ENCODE data around the gene WFDC2.

WFDC2 gene

DNA sequence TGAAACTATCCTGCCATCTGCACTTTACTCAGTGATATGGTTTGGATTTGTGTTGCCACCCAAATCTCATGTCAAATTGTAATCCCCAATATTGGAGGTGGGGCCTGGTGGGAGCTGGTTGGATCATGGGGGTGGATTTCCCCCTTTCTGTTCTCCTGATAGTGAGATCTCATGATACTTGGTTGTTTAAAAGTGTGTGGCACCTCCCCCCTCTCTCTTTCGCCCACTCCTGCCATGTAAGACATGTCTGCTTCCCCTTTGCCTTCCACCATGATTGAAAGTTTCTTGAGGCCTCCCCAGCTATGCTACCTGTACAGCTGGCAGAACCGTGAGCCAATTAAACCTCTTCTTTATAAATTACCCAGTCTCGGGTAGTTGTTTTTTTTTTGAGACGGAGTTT lies 35.6 kb upstream of the WFDC2 start:
- H4K20me1 ChIP-seq (ENCODE audit: control insufficient read depth, insufficient read depth, low read depth, low read length) = no peaks in the 10 kb centered on the region

DNA sequence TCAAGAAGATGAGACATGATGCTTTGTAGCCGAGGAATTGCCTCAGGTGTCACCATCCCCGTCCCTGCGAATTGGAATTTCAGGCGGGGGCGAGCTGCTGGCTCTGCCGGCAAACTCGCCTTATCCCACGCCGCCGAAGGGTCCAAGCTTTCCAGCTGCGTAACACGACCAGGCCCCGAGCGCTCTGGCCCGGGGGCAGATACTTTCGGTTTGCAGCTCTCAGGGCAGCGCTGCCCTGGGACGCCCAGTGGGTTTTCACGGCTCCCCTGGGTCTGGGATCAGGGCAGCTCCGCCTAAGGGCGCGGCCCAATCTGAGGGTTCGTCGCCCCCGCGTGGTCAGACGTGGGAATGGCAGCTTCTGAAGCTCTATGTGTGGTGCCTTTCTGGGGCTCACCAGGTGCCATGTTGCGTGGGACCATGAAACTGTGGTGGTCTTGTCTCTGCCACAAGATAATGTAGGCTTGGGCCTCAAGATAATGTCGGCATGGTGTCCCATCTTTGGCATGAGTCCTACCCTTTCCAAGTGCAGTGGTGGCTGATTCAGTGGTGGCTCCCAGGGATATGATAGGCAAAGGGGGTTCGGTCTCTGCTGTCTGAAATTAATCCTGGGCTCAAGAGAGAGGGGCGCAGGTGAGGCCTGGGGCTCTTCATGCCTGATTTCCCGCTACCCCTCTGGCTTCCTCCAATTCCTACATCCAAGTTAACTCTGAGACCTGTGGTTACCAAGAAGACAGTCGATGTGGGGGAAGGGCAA lies 32.6 kb upstream of the WFDC2 start:
- H3K36me3 ChIP-seq (ENCODE audit: control insufficient read depth, low read length) = peaks cover 13% of the 10 kb centered on the region
- TF ChIP-seq EZH2phosphoT487 (IDR thresholded peaks at IDR 0.05; ENCODE audit: borderline replicate concordance, low read length) = no peak
- TF ChIP-seq, protein P1, sequence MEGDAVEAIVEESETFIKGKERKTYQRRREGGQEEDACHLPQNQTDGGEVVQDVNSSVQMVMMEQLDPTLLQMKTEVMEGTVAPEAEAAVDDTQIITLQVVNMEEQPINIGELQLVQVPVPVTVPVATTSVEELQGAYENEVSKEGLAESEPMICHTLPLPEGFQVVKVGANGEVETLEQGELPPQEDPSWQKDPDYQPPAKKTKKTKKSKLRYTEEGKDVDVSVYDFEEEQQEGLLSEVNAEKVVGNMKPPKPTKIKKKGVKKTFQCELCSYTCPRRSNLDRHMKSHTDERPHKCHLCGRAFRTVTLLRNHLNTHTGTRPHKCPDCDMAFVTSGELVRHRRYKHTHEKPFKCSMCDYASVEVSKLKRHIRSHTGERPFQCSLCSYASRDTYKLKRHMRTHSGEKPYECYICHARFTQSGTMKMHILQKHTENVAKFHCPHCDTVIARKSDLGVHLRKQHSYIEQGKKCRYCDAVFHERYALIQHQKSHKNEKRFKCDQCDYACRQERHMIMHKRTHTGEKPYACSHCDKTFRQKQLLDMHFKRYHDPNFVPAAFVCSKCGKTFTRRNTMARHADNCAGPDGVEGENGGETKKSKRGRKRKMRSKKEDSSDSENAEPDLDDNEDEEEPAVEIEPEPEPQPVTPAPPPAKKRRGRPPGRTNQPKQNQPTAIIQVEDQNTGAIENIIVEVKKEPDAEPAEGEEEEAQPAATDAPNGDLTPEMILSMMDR (IDR thresholded peaks at IDR 0.05; ENCODE audit: low read depth, low read length, poor library complexity, severe bottlenecking) = peak; percentile 92
- H3K9me2 ChIP-seq (replicated peaks; ENCODE audit: control insufficient read depth, low read length) = no peaks in the 10 kb centered on the region
- no peaks in the 10 kb centered on the region for H3K9me3 ChIP-seq (ENCODE audit: control insufficient read depth, insufficient read depth, low read length)
- H3K4me2 ChIP-seq (ENCODE audit: low read length) = peak overlapping the region; percentile 92
- H3K27me3 ChIP-seq (ENCODE audit: control insufficient read depth, low read length) = no peaks in the 10 kb centered on the region
- H3F3A ChIP-seq (ENCODE audit: control insufficient read depth, insufficient read depth) = peaks cover 8% of the 10 kb centered on the region
- H4K20me1 ChIP-seq (ENCODE audit: control insufficient read depth, insufficient read depth, low read depth, low read length) = no peaks in the 10 kb centered on the region
- no peak overlapping the region for H3K27ac ChIP-seq (ENCODE audit: low read depth, low read length)
- no peaks in the 10 kb centered on the region for H3K79me2 ChIP-seq (ENCODE audit: control insufficient read depth, low read length)
- H3K4me1 ChIP-seq (ENCODE audit: control insufficient read depth, low read length) = peaks cover 39% of the 10 kb centered on the region
- peak overlapping the region; percentile 78 for H3K4me3 ChIP-seq (ENCODE audit: low read length)

More for the DNA sequence above, 35.6 kb upstream of the WFDC2 start:
- TF ChIP-seq EZH2phosphoT487 (IDR thresholded peaks at IDR 0.05; ENCODE audit: borderline replicate concordance, low read length) = no peak
- TF ChIP-seq, protein P1 (IDR thresholded peaks at IDR 0.05; ENCODE audit: low read depth, low read length, poor library complexity, severe bottlenecking) = no peak
- Histone ChIP-seq H3K27me3 (ENCODE audit: control insufficient read depth, low read length) (no peaks in the 10 kb centered on the region), H3K36me3 (ENCODE audit: control insufficient read depth, low read length) (peaks cover 19% of the 10 kb centered on the region), H3K79me2 (ENCODE audit: control insufficient read depth, low read length) (no peaks in the 10 kb centered on the region), H3K4me3 (ENCODE audit: low read length) (no peak overlapping the region), H3K9me2 (replicated peaks; ENCODE audit: control insufficient read depth, low read length) (no peaks in the 10 kb centered on the region), H3K27ac (ENCODE audit: low read depth, low read length) (no peak overlapping the region), H3K4me1 (ENCODE audit: control insufficient read depth, low read length) (peaks cover 46% of the 10 kb centered on the region), H3K4me2 (ENCODE audit: low read length) (no peak overlapping the region), H3F3A (ENCODE audit: control insufficient read depth, insufficient read depth) (peaks cover 8% of the 10 kb centered on the region), H3K9me3 (ENCODE audit: control insufficient read depth, insufficient read depth, low read length) (no peaks in the 10 kb centered on the region)

DNA sequence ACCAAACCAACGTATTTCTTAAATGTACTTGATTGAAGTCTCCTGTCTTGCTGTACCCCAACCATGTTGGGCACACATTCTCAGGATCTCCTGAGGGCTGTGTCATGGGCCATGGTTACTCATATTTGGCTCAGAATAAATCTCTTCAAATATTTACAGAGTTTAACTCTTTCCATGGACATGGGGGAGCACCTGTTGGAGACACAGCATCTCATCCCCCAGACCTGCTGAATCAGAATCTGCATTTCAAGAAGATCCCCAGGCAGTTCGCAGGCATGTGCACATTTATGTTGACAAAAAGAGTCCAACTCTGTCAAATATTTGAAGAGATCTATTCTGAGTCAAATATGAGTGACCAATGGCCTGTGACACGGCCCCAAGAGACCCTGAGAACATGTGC lies 29.1 kb upstream of the WFDC2 start:
- Histone ChIP-seq H4K20me1 (ENCODE audit: control insufficient read depth, insufficient read depth, low read depth, low read length) (no peaks in the 10 kb centered on the region), H3K9me2 (replicated peaks; ENCODE audit: control insufficient read depth, low read length) (no peaks in the 10 kb centered on the region), H3K4me2 (ENCODE audit: low read length) (no peak overlapping the region), H3K36me3 (ENCODE audit: control insufficient read depth, low read length) (no peaks in the 10 kb centered on the region), H3K4me3 (ENCODE audit: low read length) (no peak overlapping the region), H3K79me2 (ENCODE audit: control insufficient read depth, low read length) (no peaks in the 10 kb centered on the region), H3K4me1 (ENCODE audit: control insufficient read depth, low read length) (peaks cover 17% of the 10 kb centered on the region), H3F3A (ENCODE audit: control insufficient read depth, insufficient read depth) (no peaks in the 10 kb centered on the region; the same call in 1 of the 2 replicates), H3K9me3 (ENCODE audit: control insufficient read depth, insufficient read depth, low read length) (no peaks in the 10 kb centered on the region), H3K27ac (ENCODE audit: low read depth, low read length) (no peak overlapping the region), H3K27me3 (ENCODE audit: control insufficient read depth, low read length) (peaks cover 7% of the 10 kb centered on the region; the same call in 1 of the 2 replicates)
- TF ChIP-seq, protein P1 (IDR thresholded peaks at IDR 0.05; ENCODE audit: low read depth, low read length, poor library complexity, severe bottlenecking) = no peak
- no peak for TF ChIP-seq EZH2phosphoT487 (IDR thresholded peaks at IDR 0.05; ENCODE audit: borderline replicate concordance, low read length)
